ENCODE results near the gene SSPN. TPM values are rescaled to one million over a fixed set of nuclear protein-coding genes. Genes with fewer than 3 reads are reported as not detected.

The SSPN gene
- total RNA-seq, 1 donor from 2014 or later, result 118 TPM

DNA sequence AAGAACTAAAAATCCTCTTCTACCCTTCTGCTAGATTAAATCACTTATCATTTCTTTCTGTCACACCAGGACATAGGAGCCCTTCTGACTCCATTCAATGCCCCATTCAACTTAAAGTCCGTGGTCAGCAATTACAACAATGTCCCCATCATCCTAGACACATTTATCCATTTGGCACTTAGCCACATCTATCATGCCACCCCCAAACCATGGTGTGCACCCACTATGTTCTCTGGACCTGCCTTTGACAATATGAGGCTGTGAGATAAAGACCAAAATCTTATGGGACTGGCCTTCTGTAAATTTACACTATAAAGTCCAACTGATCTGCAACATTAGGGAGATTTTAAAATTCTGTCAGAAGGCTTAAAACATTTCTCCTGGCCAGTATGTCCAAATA is 104.4 kb downstream of the SSPN start:
- intact Hi-C loops (cut with DNase I), result loop anchor here (2.0 kb wide), 1 partner anchor 173 kb away; no protein-coding TSS in a partner anchor
- DNase-seq (ENCODE audit: low spot score), result no peak

Other genes with a start within 250 kb of the SSPN start
- 37.8 TPM for gene RASSF8, start 236.9 kb upstream of the SSPN start, total RNA-seq
- gene BHLHE41, start 70.5 kb upstream of the SSPN start, total RNA-seq, result 33.3 TPM